Astrocyte (in vitro differentiated cells and primary cell): ENCODE measurements around the gene PCDHGA7. TPM values are rescaled to one million over a fixed set of nuclear protein-coding genes. Genes with fewer than 3 reads are reported as not detected.

ENCODE experiments used
- DNase-seq: peaks from one replicate; pipeline ENCODE4 v3.0.0-alpha.2; 2010; ENCODE audit warnings: low read depth
- FAIRE-seq: peaks from 2 replicates; lab custom pipeline; 2011; peaks lifted over from hg19 to GRCh38; lab: Jason Lieb, UNC
- H2AFZ ChIP-seq: 2 replicates; pipeline ENCODE4 v1.6.0; 2012; ENCODE audit warnings: low read depth, low read length, inconsistent platforms
- H3K27ac ChIP-seq: 2 replicates; pipeline ENCODE4 v1.5.1; 2011; ENCODE audit warnings: low read depth, low read length, inconsistent platforms
- H3K27me3 ChIP-seq: 2 replicates; pipeline ENCODE4 v1.6.0; 2011; ENCODE audit warnings: low read length, inconsistent platforms; ENCODE audit not compliant: insufficient read depth
- H3K36me3 ChIP-seq: 2 replicates; pipeline ENCODE4 v1.5.1; 2011; ENCODE audit warnings: low read length, inconsistent platforms; ENCODE audit not compliant: insufficient read depth
- H3K4me1 ChIP-seq: 2 replicates; pipeline ENCODE4 v1.5.1; 2011; ENCODE audit warnings: low read length, inconsistent platforms; ENCODE audit not compliant: insufficient read depth
- H3K4me2 ChIP-seq: 2 replicates; pipeline ENCODE4 v1.6.0; 2012; ENCODE audit warnings: low read length, inconsistent platforms
- H3K4me3 ChIP-seq: 2 replicates; pipeline ENCODE4 v1.5.1; 2011; ENCODE audit warnings: low read depth, mild to moderate bottlenecking, low read length, inconsistent platforms; ENCODE audit not compliant: insufficient read depth
- H3K79me2 ChIP-seq: 2 replicates; pipeline ENCODE4 v1.6.0; 2012; ENCODE audit warnings: mild to moderate bottlenecking, low read length, inconsistent platforms; ENCODE audit not compliant: insufficient read depth
- H3K9ac ChIP-seq: 2 replicates; pipeline ENCODE4 v1.6.0; 2012; ENCODE audit warnings: mild to moderate bottlenecking, low read length, inconsistent platforms
- H3K9me3 ChIP-seq: 2 replicates; pipeline ENCODE4 v1.5.1; 2012; ENCODE audit warnings: low read depth, mild to moderate bottlenecking, low read length, inconsistent platforms; ENCODE audit not compliant: insufficient read depth
- H4K20me1 ChIP-seq: 2 replicates; pipeline ENCODE4 v1.6.0; 2012; ENCODE audit warnings: low read length, inconsistent platforms; ENCODE audit not compliant: insufficient read depth
- H3K27ac Mint-ChIP-seq: one replicate; pipeline ENCODE4 v1.8.0; 2021; ENCODE audit warnings: mild to moderate bottlenecking, mixed read lengths; ENCODE audit not compliant: unreplicated experiment
- H3K27me3 Mint-ChIP-seq: one replicate; pipeline ENCODE4 v1.8.0; 2021; ENCODE audit warnings: low read depth, mixed read lengths; ENCODE audit not compliant: unreplicated experiment
- H3K36me3 Mint-ChIP-seq: one replicate; pipeline ENCODE4 v1.8.0; 2021; ENCODE audit warnings: low read depth, mixed read lengths; ENCODE audit not compliant: unreplicated experiment
- H3K4me1 Mint-ChIP-seq: one replicate; pipeline ENCODE4 v1.8.0; 2021; ENCODE audit warnings: low read depth, mixed read lengths; ENCODE audit not compliant: unreplicated experiment
- H3K4me3 Mint-ChIP-seq: one replicate; pipeline ENCODE4 v1.8.0; 2021; ENCODE audit warnings: mild to moderate bottlenecking, moderate library complexity, mixed read lengths; ENCODE audit not compliant: unreplicated experiment
- H3K9me3 Mint-ChIP-seq: one replicate; pipeline ENCODE4 v1.8.0; 2021; ENCODE audit warnings: mild to moderate bottlenecking, mixed read lengths; ENCODE audit not compliant: unreplicated experiment
- EZH2 ChIP-seq: IDR thresholded peaks from 2 replicates; pipeline ENCODE4 v1.6.1; 2012; ENCODE audit warnings: mild to moderate bottlenecking, low read length, inconsistent platforms; ENCODE audit not compliant: insufficient read depth
- total RNA-seq: library from RNA; stranded (reverse); gene quantifications from 2 replicates; pipeline ENCODE4 v1.2.1, GENCODE V29; 2021
- TF ChIP-seq, protein P1 (sequence below): IDR thresholded peaks from 2 replicates; pipeline ENCODE4 v1.5.1; 2011; ENCODE audit warnings: low read depth, mild to moderate bottlenecking, inconsistent platforms, low read length, moderate library complexity; ENCODE audit not compliant: insufficient read depth

PCDHGA7 gene
- total RNA-seq, 1 donor from 2014 or later: 0.57 TPM

DNA sequence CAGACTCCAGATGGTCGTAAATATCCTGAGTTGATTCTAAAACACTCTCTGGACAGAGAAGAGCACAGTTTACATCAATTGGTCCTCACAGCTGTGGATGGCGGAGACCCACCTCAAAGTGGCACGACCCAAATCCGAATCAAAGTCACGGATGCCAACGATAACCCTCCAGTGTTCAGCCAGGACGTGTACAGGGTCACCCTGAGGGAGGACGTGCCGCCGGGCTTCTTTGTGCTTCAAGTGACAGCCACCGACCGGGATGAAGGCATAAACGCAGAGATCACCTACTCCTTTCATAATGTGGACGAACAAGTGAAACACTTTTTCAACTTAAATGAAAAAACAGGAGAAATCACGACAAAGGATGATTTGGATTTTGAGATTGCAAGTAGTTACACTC, 21.9 kb upstream of the PCDHGA7 start:
- peaks cover 18% of the 10 kb centered on the region for H3K36me3 Mint-ChIP-seq
- Histone ChIP-seq H3K27me3 (peaks cover 24% of the 10 kb centered on the region), H3K4me3 (no peak overlapping the region), H3K9me3 (peaks cover 60% of the 10 kb centered on the region), H3K36me3 (no peaks in the 10 kb centered on the region), H3K4me1 (no peaks in the 10 kb centered on the region), H3K27ac (no peak overlapping the region), H2AFZ (no peak overlapping the region), H3K9ac (no peak overlapping the region), H4K20me1 (no peaks in the 10 kb centered on the region), H3K4me2 (peak overlapping the region; percentile 55), H3K79me2 (no peaks in the 10 kb centered on the region)
- TF ChIP-seq, protein P1, sequence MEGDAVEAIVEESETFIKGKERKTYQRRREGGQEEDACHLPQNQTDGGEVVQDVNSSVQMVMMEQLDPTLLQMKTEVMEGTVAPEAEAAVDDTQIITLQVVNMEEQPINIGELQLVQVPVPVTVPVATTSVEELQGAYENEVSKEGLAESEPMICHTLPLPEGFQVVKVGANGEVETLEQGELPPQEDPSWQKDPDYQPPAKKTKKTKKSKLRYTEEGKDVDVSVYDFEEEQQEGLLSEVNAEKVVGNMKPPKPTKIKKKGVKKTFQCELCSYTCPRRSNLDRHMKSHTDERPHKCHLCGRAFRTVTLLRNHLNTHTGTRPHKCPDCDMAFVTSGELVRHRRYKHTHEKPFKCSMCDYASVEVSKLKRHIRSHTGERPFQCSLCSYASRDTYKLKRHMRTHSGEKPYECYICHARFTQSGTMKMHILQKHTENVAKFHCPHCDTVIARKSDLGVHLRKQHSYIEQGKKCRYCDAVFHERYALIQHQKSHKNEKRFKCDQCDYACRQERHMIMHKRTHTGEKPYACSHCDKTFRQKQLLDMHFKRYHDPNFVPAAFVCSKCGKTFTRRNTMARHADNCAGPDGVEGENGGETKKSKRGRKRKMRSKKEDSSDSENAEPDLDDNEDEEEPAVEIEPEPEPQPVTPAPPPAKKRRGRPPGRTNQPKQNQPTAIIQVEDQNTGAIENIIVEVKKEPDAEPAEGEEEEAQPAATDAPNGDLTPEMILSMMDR: no peak
- no peak for TF ChIP-seq EZH2
- no peak overlapping the region for H3K27ac Mint-ChIP-seq
- H3K9me3 Mint-ChIP-seq: peaks cover 32% of the 10 kb centered on the region
- FAIRE-seq: no peak
- H3K4me1 Mint-ChIP-seq: no peaks in the 10 kb centered on the region
- no peak overlapping the region for H3K4me3 Mint-ChIP-seq
- no peaks in the 10 kb centered on the region for H3K27me3 Mint-ChIP-seq
- no peak for DNase-seq

DNA sequence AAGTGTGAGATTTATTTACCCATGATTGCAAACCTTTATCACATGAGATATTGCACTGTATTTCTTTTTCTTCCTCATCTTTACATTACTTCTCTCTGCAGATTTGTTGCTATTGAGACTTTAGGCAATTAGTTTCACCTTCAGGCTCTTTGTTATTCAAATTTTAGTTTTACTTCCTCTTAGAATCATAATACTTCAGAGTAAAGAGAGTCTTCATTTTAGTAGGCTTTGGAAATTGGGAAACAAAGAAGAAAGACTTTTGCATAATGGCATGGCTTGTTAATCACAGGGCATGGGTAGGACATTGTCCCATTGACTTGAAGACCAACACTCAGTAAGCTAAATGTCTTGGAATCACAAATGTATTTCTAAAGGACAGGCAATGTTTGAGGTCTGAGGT, 19.8 kb upstream of the PCDHGA7 start:
- Mint-ChIP-seq H3K27ac (no peak overlapping the region), H3K9me3 (peaks cover 29% of the 10 kb centered on the region), H3K36me3 (peaks cover 13% of the 10 kb centered on the region), H3K4me1 (no peaks in the 10 kb centered on the region), H3K27me3 (no peaks in the 10 kb centered on the region), H3K4me3 (no peak overlapping the region)
- Histone ChIP-seq H3K27ac (no peak overlapping the region), H3K4me3 (no peak overlapping the region), H3K9me3 (peaks cover 54% of the 10 kb centered on the region), H3K36me3 (no peaks in the 10 kb centered on the region), H3K27me3 (peaks cover 24% of the 10 kb centered on the region), H4K20me1 (no peaks in the 10 kb centered on the region), H3K4me2 (no peak overlapping the region), H3K79me2 (no peaks in the 10 kb centered on the region), H3K4me1 (no peaks in the 10 kb centered on the region), H3K9ac (no peak overlapping the region), H2AFZ (no peak overlapping the region)
- FAIRE-seq (no peak), DNase-seq (no peak)
- TF ChIP-seq EZH2: no peak
- TF ChIP-seq, protein P1: no peak

DNA sequence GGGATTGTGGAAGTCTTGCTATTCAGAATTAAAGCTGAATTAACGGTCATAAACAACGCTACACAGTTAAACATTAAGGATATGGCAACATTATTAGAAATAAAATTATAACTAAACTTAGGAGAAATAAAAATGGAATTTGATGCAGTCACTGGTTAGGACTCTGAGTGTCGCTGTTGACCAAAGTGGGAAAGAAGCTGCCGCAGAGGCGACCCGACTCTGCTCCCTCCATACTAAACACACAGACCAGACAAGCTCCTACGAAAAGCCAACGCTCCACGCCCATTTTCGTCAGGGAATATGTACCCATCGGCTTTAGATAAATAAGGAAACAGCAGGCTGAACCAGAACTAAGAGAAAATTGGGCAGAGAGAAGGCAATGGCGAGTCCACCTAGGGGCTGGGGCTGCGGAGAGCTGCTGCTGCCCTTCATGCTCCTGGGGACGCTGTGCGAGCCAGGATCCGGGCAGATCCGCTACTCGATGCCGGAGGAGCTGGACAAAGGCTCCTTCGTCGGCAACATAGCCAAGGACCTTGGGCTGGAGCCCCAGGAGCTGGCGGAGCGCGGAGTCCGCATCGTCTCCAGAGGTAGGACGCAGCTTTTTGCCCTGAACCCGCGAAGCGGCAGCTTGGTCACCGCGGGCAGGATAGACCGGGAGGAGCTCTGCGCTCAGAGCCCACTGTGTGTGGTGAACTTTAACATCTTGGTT, 18.4 kb upstream of the PCDHGA7 start, which contains the start of gene PCDHGA5:
PCDHGA5 (plus strand) TSS at position 211 of the 709 bp plus-strand sequence; CDS start at position 380, 169 bp downstream.
- no peak within 1 kb of the TSS for H3K27ac Mint-ChIP-seq
- DNase-seq (peak; percentile 4), FAIRE-seq (no peak)
- H3K9ac ChIP-seq: no peak within 1 kb of the TSS
- H3K36me3 ChIP-seq: no peaks in the 10 kb centered on the region
- no peaks in the 10 kb centered on the region for H3K79me2 ChIP-seq
- peak within 1 kb of the TSS; percentile 55 for H2AFZ ChIP-seq
- H3K4me2 ChIP-seq: peak within 1 kb of the TSS; percentile 55
- no peaks in the 10 kb centered on the region for H4K20me1 ChIP-seq
- peaks cover 54% of the 10 kb centered on the region for H3K9me3 ChIP-seq
- H3K36me3 Mint-ChIP-seq: peaks cover 13% of the 10 kb centered on the region
- no peaks in the 10 kb centered on the region for H3K4me1 Mint-ChIP-seq
- no peak within 1 kb of the TSS for H3K27ac ChIP-seq
- H3K9me3 Mint-ChIP-seq: peaks cover 29% of the 10 kb centered on the region
- no peak for TF ChIP-seq EZH2
- TF ChIP-seq, protein P1: no peak
- no peaks in the 10 kb centered on the region for H3K4me1 ChIP-seq
- H3K4me3 ChIP-seq: peak within 1 kb of the TSS; percentile 28
- peaks cover 24% of the 10 kb centered on the region for H3K27me3 ChIP-seq
- H3K4me3 Mint-ChIP-seq: no peak within 1 kb of the TSS
- H3K27me3 Mint-ChIP-seq: no peaks in the 10 kb centered on the region
